HepG2 (cell line): ENCODE measurements around the gene ARFGAP2. TPM values are rescaled to one million over a fixed set of nuclear protein-coding genes. Genes with fewer than 3 reads are reported as not detected.
A peak's percentile ranks its signal among the peaks of the same experiment; 100 is the strongest.

Source experiments
- ATM ChIP-seq: fragments of 450-650 bp; IDR thresholded peaks from 2 replicates; pipeline ENCODE4 v1.7.1; 2017; ENCODE audit warnings: mild to moderate bottlenecking, borderline replicate concordance
- CENPT ChIP-seq: sonication (generic); formaldehyde crosslinking; IDR thresholded peaks from 2 replicates; pipeline ENCODE4 v1.8.0; 2022; ENCODE audit warnings: low read depth, mild to moderate bottlenecking, moderate library complexity, missing genetic modification reagents
- CHCHD3 ChIP-seq: sonication (generic); formaldehyde crosslinking; IDR thresholded peaks from 2 replicates; pipeline ENCODE4 v1.8.0; 2022; ENCODE audit warnings: mild to moderate bottlenecking, missing genetic modification reagents, moderate library complexity
- DPF2 ChIP-seq: sonication (generic); formaldehyde crosslinking; IDR thresholded peaks from 2 replicates; pipeline ENCODE4 v1.4.0; 2020; ENCODE audit warnings: mild to moderate bottlenecking, low read depth, missing genetic modification reagents, borderline replicate concordance
- HOXA9 ChIP-seq: sonication (generic); formaldehyde crosslinking; IDR thresholded peaks from 2 replicates; pipeline ENCODE4 v1.8.1; 2022; ENCODE audit warnings: missing genetic modification reagents, mild to moderate bottlenecking, moderate library complexity, borderline replicate concordance
- TCF7 ChIP-seq: sonication (generic); IDR thresholded peaks from 2 replicates; pipeline ENCODE4 v1.6.1; 2016; ENCODE audit warnings: antibody characterized with exemption, low read depth
- U2AF1 ChIP-seq: fragments of 200-400 bp; formaldehyde crosslinking; optimal IDR thresholded peaks from 2 replicates; pipeline ENCODE3; 2017; ENCODE audit warnings: mild to moderate bottlenecking, low read depth, low read length
- ZNF205 ChIP-seq: IDR thresholded peaks from 2 replicates; pipeline ENCODE4 v1.6.1; 2018; ENCODE audit warnings: missing biosample characterization, missing genetic modification reagents
- ZNF232 ChIP-seq: sonication (generic); formaldehyde crosslinking; IDR thresholded peaks from 2 replicates; pipeline ENCODE4 v1.4.0; 2020; ENCODE audit warnings: missing genetic modification reagents, borderline replicate concordance
- ZNF251 ChIP-seq: sonication (generic); formaldehyde crosslinking; IDR thresholded peaks from 2 replicates; pipeline ENCODE4 v1.9.0; 2021; ENCODE audit warnings: mild to moderate bottlenecking, missing genetic modification reagents
- ZNF263 ChIP-seq: sonication (generic); formaldehyde crosslinking; IDR thresholded peaks from 2 replicates; pipeline ENCODE4 v1.4.0; 2020; ENCODE audit warnings: missing genetic modification reagents
- ZNF354B ChIP-seq: sonication (generic); formaldehyde crosslinking; IDR thresholded peaks from 2 replicates; pipeline ENCODE4 v1.8.0; 2022; ENCODE audit warnings: mild to moderate bottlenecking, missing genetic modification reagents
- ZNF562 ChIP-seq: sonication (generic); formaldehyde crosslinking; IDR thresholded peaks from 2 replicates; pipeline ENCODE4 v1.8.0; 2022; ENCODE audit warnings: missing genetic modification reagents, borderline replicate concordance
- ZNF713 ChIP-seq: sonication (generic); formaldehyde crosslinking; IDR thresholded peaks from 2 replicates; pipeline ENCODE4 v1.4.0; 2020; ENCODE audit warnings: mild to moderate bottlenecking, missing genetic modification reagents
- ZNF772 ChIP-seq: sonication (generic); formaldehyde crosslinking; IDR thresholded peaks from 2 replicates; pipeline ENCODE4 v1.5.0; 2020; ENCODE audit warnings: mild to moderate bottlenecking, missing genetic modification reagents
- polyA plus RNA-seq, 8 experiments: library from polyadenylated mRNA; depleted of rRNA in 3 of 8; stranded (reverse) in 7 of 8; unstranded in 1 of 8; fragments of >200 nt; fragmentation: Illumina TruSeq in 4 of 8; extraction: Trizol in 4 of 8; gene quantifications; 2 replicates each; pipeline versions ENCODE4 v1.2.1 to v1.2.3, GENCODE V29; 2011 to 2016; ENCODE audit warnings: low read depth in 4 of 8, missing spikeins in 1 of 8, mixed read lengths in 1 of 8; ENCODE audit not compliant: insufficient read depth in 1 of 8
- total RNA-seq, 5 experiments: library from RNA; depleted of rRNA; stranded (reverse); fragments of >200 nt; fragmentation: Illumina TruSeq; extraction: Trizol; gene quantifications; 2 replicates each; pipeline ENCODE4 v1.2.3, GENCODE V29; 2016; ENCODE audit warnings: low read depth in 1 of 5
- TF ChIP-seq, protein P1 (sequence below): sonication (generic); formaldehyde crosslinking; IDR thresholded peaks from 2 replicates; pipeline ENCODE4 v1.4.0; 2020; ENCODE audit warnings: missing genetic modification reagents
- TF ChIP-seq, protein P2 (sequence below): sonication (generic); formaldehyde crosslinking; IDR thresholded peaks from 2 replicates; pipeline ENCODE4 v1.5.0; 2020; ENCODE audit warnings: missing genetic modification reagents
- TF ChIP-seq, protein P3 (sequence below): sonication (generic); formaldehyde crosslinking; IDR thresholded peaks from 2 replicates; pipeline ENCODE4 v1.5.1; 2020; ENCODE audit warnings: mild to moderate bottlenecking, missing genetic modification reagents, borderline replicate concordance
- TF ChIP-seq, protein P4 (sequence below): sonication (generic); formaldehyde crosslinking; IDR thresholded peaks from 2 replicates; pipeline ENCODE4 v1.8.1; 2023; ENCODE audit warnings: mild to moderate bottlenecking, moderate library complexity, missing genetic modification reagents

ARFGAP2 gene
- total and polyA plus RNA-seq, 2 of the 13 experiments (the other 11 are each of a cell fraction or from before 2014, with no cell fraction given), result 32.3 to 75.3 TPM

DNA sequence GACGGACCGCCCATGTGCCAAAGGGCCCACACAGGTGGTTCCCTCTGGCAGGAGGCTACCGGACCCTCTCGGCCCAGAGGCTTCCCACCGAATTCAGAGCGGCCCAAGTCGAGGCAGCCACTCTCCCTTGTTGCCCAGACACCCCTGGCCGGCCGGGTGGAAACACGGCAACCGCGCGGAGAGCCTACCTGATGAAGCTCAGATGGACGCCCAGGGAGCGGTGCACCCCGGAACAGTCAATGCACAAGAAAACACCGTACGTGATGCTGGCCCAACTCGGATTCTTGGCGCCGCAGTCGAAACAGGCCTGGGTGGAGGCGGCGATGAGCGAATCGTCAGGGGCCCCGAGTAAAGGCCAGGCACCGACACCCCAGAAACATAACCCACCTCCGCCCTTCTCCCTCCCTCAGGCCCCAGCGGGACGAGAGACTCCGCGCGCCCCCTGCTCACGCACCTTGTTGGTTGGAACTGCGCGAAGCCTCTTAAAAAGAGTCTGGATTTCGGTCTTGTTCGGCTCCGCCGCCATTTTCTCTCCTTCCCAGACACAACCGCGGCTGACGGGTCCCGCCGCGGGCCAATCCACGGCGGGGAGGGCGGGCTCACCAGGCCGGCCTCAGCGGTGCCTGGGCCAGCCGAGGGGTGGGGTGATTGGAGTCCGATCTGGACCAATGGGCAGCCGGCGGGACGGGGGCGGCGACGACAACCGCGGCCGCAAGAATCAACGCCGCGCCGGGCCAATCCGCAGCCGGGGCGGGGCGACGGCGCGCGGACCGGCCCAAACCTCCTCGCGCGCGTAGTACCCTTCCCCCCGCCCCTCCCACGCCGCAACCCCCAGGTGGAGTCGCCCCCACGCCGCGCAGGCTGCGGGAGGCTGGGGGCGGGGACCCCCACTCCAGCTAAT is at the start of gene ARFGAP2 (continued):
- TF ChIP-seq, protein P1, sequence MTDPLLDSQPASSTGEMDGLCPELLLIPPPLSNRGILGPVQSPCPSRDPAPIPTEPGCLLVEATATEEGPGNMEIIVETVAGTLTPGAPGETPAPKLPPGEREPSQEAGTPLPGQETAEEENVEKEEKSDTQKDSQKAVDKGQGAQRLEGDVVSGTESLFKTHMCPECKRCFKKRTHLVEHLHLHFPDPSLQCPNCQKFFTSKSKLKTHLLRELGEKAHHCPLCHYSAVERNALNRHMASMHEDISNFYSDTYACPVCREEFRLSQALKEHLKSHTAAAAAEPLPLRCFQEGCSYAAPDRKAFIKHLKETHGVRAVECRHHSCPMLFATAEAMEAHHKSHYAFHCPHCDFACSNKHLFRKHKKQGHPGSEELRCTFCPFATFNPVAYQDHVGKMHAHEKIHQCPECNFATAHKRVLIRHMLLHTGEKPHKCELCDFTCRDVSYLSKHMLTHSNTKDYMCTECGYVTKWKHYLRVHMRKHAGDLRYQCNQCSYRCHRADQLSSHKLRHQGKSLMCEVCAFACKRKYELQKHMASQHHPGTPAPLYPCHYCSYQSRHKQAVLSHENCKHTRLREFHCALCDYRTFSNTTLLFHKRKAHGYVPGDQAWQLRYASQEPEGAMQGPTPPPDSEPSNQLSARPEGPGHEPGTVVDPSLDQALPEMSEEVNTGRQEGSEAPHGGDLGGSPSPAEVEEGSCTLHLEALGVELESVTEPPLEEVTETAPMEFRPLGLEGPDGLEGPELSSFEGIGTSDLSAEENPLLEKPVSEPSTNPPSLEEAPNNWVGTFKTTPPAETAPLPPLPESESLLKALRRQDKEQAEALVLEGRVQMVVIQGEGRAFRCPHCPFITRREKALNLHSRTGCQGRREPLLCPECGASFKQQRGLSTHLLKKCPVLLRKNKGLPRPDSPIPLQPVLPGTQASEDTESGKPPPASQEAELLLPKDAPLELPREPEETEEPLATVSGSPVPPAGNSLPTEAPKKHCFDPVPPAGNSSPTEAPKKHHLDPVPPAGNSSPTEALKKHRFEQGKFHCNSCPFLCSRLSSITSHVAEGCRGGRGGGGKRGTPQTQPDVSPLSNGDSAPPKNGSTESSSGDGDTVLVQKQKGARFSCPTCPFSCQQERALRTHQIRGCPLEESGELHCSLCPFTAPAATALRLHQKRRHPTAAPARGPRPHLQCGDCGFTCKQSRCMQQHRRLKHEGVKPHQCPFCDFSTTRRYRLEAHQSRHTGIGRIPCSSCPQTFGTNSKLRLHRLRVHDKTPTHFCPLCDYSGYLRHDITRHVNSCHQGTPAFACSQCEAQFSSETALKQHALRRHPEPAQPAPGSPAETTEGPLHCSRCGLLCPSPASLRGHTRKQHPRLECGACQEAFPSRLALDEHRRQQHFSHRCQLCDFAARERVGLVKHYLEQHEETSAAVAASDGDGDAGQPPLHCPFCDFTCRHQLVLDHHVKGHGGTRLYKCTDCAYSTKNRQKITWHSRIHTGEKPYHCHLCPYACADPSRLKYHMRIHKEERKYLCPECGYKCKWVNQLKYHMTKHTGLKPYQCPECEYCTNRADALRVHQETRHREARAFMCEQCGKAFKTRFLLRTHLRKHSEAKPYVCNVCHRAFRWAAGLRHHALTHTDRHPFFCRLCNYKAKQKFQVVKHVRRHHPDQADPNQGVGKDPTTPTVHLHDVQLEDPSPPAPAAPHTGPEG, result 0 out of 2 replicates have a peak, but pooled peaks have one; percentile 24
- TF ChIP-seq TCF7 (no peak), ZNF354B (CRISPR knock-in tag) (no peak), ZNF562 (CRISPR knock-in tag) (no peak), DPF2 (no peak), ZNF713 (no peak), ZNF232 (no peak), HOXA9 (no peak), ZNF772 (CRISPR knock-in tag) (0 out of 2 replicates have a peak, but pooled peaks have one; percentile 29), U2AF1 (no peak), CENPT (CRISPR knock-in tag) (no peak), CHCHD3 (CRISPR knock-in tag) (peak; percentile 33; the same call in 1 of the 2 replicates), ZNF263 (CRISPR knock-in tag) (no peak), ATM (no peak), ZNF251 (CRISPR knock-in tag) (no peak), ZNF205 (CRISPR knock-in tag) (no peak)
- TF ChIP-seq, protein P2, sequence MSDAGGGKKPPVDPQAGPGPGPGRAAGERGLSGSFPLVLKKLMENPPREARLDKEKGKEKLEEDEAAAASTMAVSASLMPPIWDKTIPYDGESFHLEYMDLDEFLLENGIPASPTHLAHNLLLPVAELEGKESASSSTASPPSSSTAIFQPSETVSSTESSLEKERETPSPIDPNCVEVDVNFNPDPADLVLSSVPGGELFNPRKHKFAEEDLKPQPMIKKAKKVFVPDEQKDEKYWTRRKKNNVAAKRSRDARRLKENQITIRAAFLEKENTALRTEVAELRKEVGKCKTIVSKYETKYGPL (CRISPR knock-in tag), result no peak
- TF ChIP-seq, protein P3, sequence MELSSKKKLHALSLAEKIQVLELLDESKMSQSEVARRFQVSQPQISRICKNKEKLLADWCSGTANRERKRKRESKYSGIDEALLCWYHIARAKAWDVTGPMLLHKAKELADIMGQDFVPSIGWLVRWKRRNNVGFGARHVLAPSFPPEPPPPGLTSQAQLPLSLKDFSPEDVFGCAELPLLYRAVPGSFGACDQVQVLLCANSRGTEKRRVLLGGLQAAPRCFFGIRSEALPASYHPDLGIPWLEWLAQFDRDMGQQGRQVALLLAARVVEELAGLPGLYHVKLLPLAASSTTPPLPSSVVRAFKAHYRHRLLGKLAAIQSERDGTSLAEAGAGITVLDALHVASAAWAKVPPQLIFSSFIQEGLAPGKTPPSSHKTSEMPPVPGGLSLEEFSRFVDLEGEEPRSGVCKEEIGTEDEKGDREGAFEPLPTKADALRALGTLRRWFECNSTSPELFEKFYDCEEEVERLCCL (CRISPR knock-in tag), result no peak
- TF ChIP-seq, protein P4, sequence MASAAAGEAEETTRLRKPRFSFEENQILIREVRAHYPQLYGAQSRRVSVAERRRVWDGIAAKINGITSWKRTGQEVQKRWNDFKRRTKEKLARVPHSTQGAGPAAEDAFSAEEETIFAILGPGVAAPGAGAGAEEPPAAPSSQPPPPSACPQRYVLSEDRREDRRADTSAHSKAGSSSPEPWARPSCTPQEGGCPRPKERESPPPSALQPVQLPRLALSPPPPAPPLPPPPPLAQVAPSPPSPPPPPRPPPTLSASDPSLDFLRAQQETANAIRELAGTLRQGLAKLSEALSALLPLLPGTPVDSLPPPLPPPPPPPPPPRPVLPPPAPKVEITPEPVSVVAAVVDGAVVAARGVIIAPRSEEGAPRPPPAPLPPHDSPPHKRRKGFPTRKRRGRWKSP (CRISPR knock-in tag), result 0 out of 2 replicates have a peak, but pooled peaks have one; percentile 61
